GM18519 (cell line): Measurements from ENCODE around the gene MLLT10.
"Not testable (repeated sequence)": the region's sequence is repeated elsewhere in the genome, so short reads cannot be mapped to it uniquely, and the experiment has no call there.

Experiments
- ATAC-seq: cut with Tn5 transposase; IDR thresholded peaks from one replicate; pipeline ENCODE4 v1.9.1; 2021; ENCODE audit warnings: mild to moderate bottlenecking, moderate library complexity; ENCODE audit not compliant: unreplicated experiment, low FRiP score

Gene MLLT10

DNA sequence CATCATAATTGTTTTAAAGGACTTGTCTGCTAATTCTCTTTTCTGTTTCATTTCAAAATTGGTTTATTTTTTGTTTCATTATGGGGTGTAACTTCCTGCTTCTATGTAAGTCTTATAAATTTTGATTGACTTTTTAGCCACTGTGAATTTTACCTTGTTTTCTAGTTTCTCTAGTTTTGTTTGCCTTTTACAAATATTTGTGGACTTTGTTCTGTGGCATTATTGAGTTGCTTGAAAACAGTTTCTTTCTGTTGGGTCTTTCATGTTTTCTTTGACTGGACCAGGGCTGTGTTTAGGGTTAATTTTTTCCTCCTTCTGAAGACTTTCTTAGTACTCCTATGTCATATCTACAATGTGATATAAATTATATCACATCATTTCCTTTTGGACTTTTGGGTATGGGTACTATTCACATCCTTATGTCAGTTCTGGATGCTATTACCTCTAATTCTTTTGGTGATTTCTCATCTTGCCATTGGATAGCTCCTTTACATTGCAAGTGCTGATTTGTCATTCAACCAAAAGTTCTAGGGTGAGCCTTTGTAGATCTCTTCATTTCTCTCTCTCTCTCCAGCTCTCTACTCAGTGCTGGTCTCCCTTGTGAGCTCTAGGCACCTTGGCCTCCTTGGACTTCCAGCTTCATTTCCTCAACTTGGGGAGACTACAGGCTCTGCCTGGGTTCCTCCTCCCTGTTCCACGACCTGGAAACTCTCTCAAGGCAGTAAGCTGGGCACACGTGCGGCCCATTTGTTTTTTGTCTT, 36.9 kb downstream of the MLLT10 start:
- no peak for ATAC-seq

DNA sequence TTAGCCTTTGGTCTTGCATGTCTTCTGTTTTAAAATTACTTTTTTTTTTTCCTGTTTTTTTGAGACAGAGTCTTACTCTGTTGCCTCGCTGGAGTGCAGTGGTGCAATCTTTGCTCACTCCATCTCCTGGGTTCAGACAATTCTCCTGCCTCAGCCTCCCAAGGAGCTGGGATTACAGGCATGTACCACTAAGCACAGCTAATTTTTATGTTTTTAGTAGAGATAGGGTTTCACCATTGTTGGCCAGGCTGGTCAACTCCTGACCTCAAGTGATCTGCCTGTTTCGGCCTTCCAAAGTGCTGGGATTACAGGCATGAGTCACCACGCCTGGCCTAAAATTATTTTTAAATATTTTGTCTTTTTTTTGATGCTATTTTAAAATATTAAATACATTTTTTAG, 38.5 kb downstream of the MLLT10 start:
- no peak for ATAC-seq

DNA sequence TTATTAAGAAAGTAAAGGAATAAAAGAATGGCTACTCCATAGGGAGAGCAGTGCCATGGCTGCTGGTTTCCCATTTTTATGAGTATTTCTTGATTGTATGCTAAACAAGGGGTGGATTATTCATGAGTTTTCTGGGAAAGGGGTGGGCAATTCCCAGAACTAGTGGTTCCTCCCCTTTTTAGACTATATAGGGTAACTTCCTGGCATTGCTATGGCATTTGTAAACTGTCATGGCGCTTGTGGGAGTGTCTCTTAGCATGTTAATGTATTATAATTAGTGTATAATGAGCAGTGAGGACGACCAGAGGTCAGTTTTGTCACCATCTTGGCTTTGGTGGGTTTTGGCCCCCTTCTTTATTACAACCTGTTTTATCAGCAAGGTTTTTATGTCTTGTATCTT, 40.5 kb downstream of the MLLT10 start:
- not testable (repeated sequence) for ATAC-seq

DNA sequence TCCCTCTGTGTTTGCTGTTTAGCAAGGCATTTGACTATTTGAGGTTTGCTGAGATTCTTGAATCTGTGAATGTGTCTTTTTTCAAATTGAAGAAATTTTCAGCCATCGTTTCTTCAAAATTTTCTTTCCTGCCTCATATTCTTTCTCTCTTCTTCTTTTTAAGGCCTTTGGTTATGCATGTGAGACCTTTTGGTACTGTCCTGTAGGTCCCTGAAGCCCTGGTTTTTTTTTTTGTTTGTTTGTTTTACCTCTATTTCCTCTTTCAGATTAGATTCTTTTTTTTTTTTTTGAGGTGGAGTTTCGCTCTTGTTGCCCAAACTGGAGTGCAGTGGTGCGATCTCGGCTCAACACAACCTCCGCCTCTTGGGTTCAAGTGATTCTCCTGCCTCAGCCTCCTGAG, 45.3 kb downstream of the MLLT10 start:
- ATAC-seq, result no peak

DNA sequence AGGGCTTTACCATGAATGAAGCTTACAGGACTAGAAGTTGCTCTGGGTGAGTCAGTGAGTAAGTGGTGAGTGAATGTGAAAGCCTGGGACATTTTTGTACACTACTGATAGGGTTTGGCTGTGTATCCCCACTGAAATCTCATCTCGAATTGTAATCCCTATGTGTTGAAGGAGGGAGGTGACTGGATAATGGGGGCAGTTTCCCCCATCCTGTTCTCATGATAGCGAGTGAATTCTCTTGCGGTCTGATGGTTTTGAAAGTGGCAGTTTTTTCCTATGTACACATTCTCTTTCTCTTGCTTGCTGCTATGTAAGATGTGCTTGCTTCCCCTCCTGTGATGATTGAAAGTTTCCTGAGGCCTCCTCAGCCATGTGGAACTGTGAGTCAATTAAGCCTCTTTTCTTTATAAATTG, 47.4 kb downstream of the MLLT10 start:
- ATAC-seq, result peak; percentile 81

DNA sequence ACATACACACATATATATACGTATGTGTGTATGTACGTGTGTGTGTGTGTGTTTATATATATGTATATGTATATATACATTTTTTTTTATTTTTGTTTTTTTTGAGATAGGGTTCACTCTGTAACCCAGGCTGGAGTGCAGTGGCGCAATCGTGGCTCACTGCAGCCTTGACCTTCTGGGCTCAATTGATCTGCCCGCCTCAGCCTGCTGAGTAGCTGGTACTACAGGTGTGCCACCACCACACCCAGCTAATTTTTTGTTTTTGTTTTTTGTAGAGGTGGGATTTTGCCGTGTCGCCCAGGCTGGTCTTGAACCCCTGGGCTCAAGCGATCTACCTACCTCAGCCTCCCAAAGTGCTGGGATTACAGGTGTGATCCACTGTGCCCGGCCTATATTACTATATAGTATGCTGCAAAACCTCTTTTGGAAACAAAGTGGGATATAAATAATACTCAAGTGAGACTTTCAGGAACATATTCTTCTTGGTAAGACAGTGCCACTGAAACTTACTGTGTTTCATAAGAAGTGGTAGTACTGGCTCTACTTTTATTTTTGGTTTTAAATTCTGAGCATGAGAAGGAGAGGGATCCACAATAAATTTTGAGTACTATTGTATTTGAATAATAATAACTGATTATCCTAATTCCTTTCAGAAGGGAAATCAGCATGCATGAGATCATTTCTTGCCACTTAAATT, 51.0 kb downstream of the MLLT10 start:
- no peak for ATAC-seq

DNA sequence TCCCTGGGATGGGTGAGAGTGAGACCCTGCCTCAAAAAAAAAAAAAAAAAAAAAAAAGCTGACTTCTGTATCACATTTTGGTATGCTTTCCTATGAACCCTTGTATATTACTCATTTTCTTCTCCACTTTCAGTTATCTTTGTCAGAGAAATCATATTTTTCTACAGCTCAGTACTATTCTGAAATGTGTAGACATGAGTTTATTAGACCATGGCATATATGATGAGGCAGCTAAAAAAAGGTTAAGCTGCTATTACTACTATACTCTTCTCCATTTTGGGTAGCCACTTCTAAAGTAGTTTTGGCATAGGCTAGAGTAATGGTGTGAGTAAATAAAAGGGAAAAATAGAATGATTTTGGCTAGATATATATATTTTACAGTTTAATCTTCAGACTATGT, 53.4 kb downstream of the MLLT10 start:
- ATAC-seq, result no peak

DNA sequence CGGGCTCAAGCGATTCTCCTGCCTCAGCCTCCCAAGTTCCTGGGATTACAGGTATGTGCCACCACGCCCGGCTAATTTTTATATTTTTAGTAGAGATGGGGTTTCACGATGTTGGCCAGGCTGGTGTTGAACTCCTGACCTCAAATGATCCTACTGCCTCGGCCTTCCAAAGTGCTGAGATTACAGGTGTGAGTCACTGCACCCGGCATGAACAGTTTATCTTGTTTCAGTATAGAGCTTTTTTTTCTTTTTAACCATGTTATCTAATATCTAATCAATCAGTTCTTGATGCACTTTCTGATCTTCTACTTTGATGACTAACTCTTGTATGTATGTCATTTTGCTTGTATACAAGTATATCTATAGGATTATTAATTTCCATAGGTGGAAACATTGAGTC, 54.1 kb downstream of the MLLT10 start:
- not testable (repeated sequence) for ATAC-seq

DNA sequence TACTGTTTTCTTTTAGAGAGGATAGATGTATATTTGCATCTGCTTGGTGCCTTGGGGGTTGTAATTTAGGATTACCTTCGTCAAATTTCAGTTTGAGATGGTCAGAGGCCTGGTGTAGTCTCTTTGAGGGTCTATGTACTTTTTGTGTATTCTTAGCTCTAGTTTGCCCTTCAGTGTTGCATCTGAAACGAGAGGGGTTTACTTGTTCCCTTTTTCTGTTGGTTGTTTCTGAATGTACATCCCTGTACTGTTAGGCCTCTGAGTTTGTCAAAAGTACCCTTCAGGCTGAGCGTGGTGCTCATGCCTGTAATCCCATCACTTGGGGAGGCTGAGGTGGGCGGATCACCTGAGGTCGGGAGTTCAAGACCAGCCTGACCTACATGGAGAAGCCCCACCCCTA, 60.0 kb downstream of the MLLT10 start:
- peak; percentile 54 for ATAC-seq

DNA sequence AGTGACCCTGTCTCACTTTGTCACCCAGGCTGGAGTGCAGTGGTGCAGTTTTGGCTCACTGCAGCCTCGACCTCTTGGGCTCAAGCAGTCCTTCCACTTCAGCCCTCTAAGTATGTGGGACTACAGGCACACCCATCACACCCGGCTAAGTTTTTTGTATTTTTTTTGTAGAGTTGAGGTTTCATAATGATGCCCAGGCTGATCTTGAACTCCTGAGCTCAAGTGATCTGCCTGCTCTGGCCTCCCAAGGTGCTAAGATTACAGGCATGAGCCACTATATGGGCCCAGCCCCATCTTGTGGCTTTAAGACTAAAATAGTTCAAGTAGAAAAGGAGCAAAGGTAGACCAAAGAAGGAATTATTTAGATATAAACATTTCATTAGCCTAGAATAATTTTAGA, 65.5 kb downstream of the MLLT10 start:
- no peak for ATAC-seq

DNA sequence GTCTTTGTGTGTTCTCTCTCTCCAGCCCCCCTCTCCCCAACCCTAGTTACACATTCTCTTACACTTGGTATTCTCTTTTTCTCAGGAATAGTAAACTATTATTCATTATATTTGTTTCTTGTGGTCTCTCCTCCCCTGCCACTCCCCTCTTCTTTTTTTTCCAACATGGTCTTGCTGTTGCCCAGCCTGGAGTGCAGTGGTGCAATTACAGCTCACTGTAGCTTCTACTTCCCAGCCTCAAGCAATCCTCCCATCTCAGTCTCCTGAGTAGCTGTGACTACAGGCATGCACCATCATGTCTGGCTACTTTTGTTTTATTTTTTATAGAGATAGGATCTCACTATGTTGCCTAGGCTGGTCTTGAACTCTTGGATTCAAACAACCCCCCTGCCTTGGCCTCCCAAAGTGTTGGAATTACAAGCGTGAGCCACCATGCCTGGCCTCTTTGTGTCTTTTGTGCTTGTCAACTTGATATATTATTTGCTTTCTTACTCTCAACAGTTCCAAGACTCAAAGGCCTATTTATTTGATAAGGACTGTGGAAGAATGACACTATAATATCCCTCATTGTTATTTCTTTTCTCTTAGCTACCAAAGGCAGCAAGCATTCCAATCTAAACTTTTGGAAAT, 66.9 kb downstream of the MLLT10 start:
- no peak for ATAC-seq

DNA sequence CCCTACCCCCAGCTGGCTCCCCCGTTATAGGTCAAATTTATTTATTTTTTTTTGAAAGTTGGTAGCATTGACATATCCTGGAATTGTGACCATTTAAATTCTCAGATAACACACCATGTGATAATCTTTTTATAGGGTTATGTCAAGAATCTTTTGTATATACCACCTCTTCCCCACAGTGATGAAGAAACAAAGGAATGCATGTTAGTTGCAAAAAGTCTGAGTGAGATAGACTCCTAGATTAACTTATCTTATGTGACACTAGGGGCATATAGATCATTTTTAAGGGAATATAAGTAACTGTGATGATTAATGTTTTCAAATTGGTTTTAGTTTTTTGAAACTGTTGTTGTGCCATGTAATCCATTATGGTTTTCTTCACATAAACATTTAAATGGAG, 68.3 kb downstream of the MLLT10 start:
- no peak for ATAC-seq

DNA sequence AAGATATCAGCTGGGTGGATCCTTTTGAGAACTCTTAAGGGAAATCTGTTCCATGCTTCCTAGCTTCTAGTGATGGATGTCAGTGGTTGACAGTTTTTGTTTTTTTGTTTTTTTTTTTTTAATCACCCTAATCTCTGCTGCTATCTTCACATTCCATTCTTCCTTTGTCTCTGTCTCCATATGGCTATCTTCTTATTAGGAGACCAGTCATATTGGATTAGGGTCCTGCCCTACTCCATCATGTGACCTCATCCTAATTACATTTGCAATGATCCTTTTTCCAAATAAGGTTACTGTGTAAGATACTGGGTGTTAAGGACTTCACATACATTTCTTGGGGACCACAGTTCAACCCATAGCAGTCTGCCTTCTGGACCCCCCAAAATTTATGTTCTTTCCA, 69.7 kb downstream of the MLLT10 start:
- ATAC-seq, result no peak

DNA sequence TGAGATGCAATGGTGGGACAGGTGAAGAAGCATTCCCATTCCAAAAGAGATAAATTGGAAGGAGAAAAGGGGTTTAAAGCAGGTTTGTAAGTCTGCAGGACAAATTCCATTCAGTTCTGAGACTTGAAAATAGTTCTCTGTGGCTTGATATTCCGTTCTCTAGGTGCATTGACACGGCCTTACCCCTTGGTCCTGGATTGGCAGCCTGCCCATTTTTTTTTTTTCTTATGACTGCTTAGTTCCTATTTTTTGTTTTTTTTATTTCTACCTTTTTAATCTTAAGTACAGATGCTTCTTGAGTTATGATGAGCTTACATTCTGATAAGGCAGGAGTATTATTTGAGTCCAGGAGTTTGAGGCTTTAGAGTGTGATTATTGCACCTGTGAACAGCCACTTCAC, 70.6 kb downstream of the MLLT10 start:
- no peak for ATAC-seq

DNA sequence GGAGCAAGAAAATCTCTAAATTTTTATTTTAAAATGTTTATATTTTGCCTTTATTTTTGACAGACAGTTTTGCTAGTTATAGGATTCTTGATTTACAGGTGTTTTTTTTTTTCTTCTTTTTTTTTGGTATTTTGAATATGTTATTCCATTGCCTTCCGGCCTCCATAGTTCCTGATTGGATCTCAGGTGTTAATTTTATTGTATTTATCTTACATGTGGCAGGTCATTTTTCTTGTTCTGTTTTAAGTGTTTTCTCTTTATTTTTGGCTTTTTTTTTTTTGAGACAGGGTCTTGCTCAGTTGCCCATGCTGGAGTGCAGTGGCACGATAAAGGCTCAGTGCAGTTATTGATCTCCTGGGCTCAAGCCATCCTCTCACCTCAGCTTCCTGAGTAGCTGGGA, 73.9 kb downstream of the MLLT10 start:
- ATAC-seq, result no peak

DNA sequence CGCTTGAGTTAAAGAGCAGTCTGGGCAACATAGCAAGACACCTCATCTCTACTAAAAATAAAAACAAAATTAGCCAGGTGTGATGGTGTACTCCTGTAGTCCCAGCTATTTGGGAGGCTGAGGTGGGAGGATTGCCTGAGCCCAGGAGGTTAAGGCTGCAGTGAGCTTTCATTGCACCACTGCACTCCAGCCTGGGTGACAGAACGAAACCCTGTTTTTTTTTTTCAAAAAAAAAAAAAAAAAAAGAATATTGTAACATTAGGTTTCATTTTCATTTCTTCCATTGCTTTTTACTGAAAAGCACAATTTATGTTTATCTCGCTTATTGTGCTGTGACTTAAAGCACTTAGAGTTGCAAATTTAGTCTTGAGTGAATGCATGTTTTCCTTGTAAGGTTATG, 80.0 kb downstream of the MLLT10 start:
- ATAC-seq, result no peak

DNA sequence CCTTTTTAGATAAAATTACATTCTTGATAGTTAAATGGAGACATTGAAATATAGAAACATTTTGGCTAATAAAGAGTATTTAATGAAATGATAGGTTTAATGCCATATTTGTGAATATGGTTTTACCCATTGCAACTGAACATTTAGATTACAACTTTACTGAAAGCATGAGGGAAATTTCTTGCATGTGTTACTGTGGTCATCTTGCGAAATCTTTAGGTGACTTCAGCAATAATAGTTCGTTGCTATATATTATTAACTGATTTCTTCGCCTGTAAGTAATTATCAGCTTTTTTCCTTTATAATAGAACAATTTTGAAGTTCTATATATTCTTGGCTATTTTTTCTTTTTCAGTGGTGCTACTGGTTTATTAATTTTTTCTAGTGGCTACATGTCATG, 83.2 kb downstream of the MLLT10 start:
- no peak for ATAC-seq

DNA sequence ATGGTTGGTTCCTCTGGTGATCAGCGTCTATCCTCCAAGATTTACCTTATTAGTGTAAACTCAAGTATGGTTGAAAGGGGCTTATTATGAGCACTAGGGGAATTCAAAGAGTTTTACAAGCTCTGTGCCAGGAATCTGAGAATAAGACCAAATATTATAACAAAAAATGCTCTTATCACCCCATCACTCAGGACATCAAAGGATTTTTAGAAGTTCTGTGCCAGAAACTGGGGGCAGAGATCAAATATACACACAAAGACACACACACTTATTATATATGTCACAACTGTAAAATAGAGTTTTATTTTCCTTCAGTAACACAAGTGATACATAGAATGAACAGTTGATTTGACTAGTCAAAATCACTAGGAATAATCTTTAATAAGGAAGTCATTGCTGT, 89.3 kb downstream of the MLLT10 start:
- no peak for ATAC-seq

DNA sequence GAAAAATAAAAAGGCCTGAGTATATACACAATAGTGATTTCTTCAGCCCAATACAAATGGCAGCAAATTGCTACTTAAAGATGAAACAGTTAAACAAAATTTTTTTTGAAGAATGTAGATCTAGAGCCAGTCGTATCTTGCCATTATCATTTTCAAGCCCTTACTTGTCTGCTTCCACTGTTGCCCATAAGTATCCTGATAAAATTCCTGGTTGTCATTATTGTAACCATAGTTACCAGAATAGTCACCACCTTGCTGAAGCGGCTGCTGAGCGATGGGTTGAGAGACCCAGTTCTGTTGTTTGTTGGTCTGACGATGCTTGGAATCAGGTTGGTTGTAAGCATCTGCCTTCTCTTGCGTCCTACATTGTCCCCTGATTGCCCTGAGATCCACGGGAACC, 90.4 kb downstream of the MLLT10 start:
- not testable (repeated sequence) for ATAC-seq

DNA sequence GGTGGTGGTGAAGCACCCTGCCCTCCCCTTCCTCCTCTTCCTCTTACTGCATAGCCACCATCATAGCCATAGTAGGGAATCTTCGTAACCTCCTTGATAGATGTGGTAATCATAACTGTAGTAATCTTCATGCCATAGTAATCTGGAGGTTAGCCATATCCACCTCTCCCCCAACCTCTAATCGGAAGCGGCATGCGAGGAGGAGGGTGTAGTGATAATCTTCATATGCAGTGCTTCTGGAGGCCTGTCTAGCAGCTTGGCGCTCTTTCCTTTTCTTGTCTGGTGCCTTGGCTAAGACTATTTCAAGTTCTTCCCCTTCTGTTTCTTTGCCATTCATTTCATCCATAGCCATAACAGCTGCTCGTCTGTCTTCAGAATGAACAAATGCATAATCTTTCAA, 90.9 kb downstream of the MLLT10 start:
- ATAC-seq, result no peak

DNA sequence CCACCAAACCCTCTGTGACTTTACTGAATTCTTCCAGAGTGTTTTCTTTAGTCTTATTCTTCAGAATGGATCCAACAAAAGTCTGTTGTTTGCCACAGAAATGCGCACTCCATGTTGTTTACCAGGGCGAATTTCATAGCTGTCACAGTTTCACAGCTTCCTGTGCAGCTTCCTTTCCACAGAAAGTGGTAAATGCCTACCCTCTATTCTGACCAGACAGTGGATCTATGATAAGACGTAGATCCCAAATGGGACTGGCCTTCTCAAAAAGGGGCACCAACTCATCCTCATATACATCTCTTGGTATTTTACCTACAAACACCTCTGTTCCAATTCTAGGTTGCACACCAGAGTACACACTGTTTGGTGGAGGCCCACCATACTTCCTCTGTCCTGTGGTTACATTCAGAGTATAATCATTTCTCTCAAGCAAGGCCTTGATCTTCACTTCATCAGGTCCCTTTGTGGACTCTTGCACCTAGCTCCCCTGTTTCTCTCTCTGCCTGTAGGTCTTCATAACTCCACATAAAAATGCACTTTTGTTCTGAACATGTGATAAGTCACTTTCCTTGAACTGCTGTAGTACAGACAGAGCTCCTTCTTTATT, 91.7 kb downstream of the MLLT10 start:
- no peak for ATAC-seq
